ENCODE measurements around the gene INPP4B.

DNA sequence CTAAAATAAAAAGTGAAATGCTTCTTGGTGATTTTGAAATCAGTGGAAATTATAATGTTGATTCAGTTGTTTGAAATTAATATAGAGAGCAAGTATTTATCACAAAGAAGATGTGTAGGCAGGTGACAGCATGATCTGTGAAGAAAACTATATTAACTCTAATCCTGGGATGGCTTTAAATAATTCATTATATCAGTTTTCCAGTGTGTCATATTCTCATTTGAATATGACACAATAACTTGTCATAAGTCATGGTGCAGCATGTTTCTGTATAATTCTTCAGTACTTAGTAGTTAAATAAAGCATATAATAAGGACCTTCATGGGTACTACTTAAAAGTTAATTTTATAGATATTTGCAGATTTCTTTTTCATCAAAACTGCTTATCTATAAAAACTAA is 573.6 kb downstream of the INPP4B start:
- TF ChIP-seq, protein P1, sequence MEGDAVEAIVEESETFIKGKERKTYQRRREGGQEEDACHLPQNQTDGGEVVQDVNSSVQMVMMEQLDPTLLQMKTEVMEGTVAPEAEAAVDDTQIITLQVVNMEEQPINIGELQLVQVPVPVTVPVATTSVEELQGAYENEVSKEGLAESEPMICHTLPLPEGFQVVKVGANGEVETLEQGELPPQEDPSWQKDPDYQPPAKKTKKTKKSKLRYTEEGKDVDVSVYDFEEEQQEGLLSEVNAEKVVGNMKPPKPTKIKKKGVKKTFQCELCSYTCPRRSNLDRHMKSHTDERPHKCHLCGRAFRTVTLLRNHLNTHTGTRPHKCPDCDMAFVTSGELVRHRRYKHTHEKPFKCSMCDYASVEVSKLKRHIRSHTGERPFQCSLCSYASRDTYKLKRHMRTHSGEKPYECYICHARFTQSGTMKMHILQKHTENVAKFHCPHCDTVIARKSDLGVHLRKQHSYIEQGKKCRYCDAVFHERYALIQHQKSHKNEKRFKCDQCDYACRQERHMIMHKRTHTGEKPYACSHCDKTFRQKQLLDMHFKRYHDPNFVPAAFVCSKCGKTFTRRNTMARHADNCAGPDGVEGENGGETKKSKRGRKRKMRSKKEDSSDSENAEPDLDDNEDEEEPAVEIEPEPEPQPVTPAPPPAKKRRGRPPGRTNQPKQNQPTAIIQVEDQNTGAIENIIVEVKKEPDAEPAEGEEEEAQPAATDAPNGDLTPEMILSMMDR (conservative IDR thresholded peaks at IDR 0.05; ENCODE audit: low read depth, low read length) = no peak
- TF ChIP-seq EZH2phosphoT487 (IDR thresholded peaks at IDR 0.05; ENCODE audit: borderline replicate concordance, low read length) = no peak

All from PC-3 (cell line).